GM23248 (cell line): ENCODE measurements around the gene ALDH5A1.

ENCODE experiments used
- EZH2 ChIP-seq: fragments of 200-600 bp; sonication (generic); IDR thresholded peaks from 2 replicates; pipeline ENCODE4 v1.6.1; 2018; ENCODE audit warnings: antibody characterized with exemption, mild to moderate bottlenecking; ENCODE audit not compliant: insufficient read depth, poor library complexity, severe bottlenecking
- EZH2phosphoT487 ChIP-seq: fragments of 200-600 bp; sonication (generic); IDR thresholded peaks from 2 replicates; pipeline ENCODE4 v1.6.1; 2018; ENCODE audit warnings: antibody characterized with exemption, moderate library complexity, mild to moderate bottlenecking, low read depth; ENCODE audit not compliant: insufficient read depth

- no peak for TF ChIP-seq EZH2phosphoT487
- no peak for TF ChIP-seq EZH2
These were observed 46.4 kb upstream of the ALDH5A1 start for GRCh38 chr6:24448396-24448795.
